H1 (cell line): ENCODE measurements around the gene ZNF143. TPM values are rescaled to one million over a fixed set of nuclear protein-coding genes. Genes with fewer than 3 reads are reported as not detected.

Experiments used
- EGR1 ChIP-seq: IDR thresholded peaks from 2 replicates; pipeline ENCODE4 v1.6.1; 2011; ENCODE audit warnings: low read depth, low read length, borderline replicate concordance
- EP300 ChIP-seq, 2 experiments: IDR thresholded peaks; 1 replicate in 1 of 2; 2 replicates in 1 of 2; pipeline ENCODE4 v1.6.1; 2011 to 2012; ENCODE audit warnings: low read depth in 2 of 2, low read length in 2 of 2, mild to moderate bottlenecking in 2 of 2, borderline replicate concordance in 1 of 2, inconsistent platforms in 1 of 2, moderate library complexity in 1 of 2
- polyA plus RNA-seq, 7 experiments: library from polyadenylated mRNA; depleted of rRNA in 3 of 7; stranded (reverse) in 5 of 7; unstranded in 2 of 7; fragments of >200 nt in 5 of 7; fragments of 200-250 nt in 2 of 7; gene quantifications; 1 replicate in 5 of 7; 2 replicates in 1 of 7; 4 replicates in 1 of 7; pipeline versions ENCODE4 v1.2.1 to v1.2.3, GENCODE V29; 2011 to 2013; ENCODE audit warnings: missing spikeins in 2 of 7, mixed read lengths in 2 of 7
- total RNA-seq: library from RNA; stranded (reverse); fragmentation: NEBNext Ultra II Directional; extraction: Animal tissue kit (Norgen Biotek cat#: 25700); gene quantifications from 2 replicates; pipeline ENCODE4 v1.2.1, GENCODE V29; 2021

Gene ZNF143
- total and polyA plus RNA-seq, 2 of the 8 experiments (the other 6 are each of a cell fraction or from before 2014, with no cell fraction given): 43.0 to 69.2 TPM

GRCh38 chr11:9533736-9534473, 73.1 kb downstream of the ZNF143 start (continued):
- TF ChIP-seq EGR1 (no peak), EP300 (IDR thresholded peaks at IDR 0.05; ENCODE audit: borderline replicate concordance in 1 of 2, low read depth in 2 of 2, low read length in 2 of 2) (no peak)
- TF ChIP-seq, all 59 proteins: peak for 0
